Muscle layer of colon (tissue), 2 donors: Measurements from ENCODE around the gene SPAG5.

Experiments
- H3K27ac ChIP-seq: one replicate; pipeline ENCODE4 v1.7.0; 2013; ENCODE audit warnings: low read depth, mild to moderate bottlenecking, low read length, moderate library complexity
- H3K27me3 ChIP-seq, 2 donors: one replicate each; pipeline ENCODE4 v1.7.0; 2013; ENCODE audit warnings: low read length in 2 of 2, mild to moderate bottlenecking in 2 of 2; ENCODE audit not compliant: insufficient read depth in 2 of 2, control insufficient read depth in 1 of 2
- H3K36me3 ChIP-seq: one replicate; pipeline ENCODE4 v1.7.0; 2013; ENCODE audit warnings: mild to moderate bottlenecking, low read length; ENCODE audit not compliant: insufficient read depth
- H3K4me1 ChIP-seq: one replicate; pipeline ENCODE4 v1.7.0; 2013; ENCODE audit warnings: mild to moderate bottlenecking, low read length; ENCODE audit not compliant: insufficient read depth
- H3K4me3 ChIP-seq, 2 donors: one replicate each; pipeline ENCODE4 v1.7.0; 2013; ENCODE audit warnings: low read length in 2 of 2, low read depth in 1 of 2, mild to moderate bottlenecking in 1 of 2, moderate library complexity in 1 of 2
- H3K9ac ChIP-seq: one replicate; pipeline ENCODE4 v1.7.0; 2013; ENCODE audit warnings: low read length
- H3K9me3 ChIP-seq: one replicate; pipeline ENCODE4 v1.7.0; 2013; ENCODE audit warnings: mild to moderate bottlenecking, low read length
- donor health status: abdominal sarcoma.
- donor health status: Adenocarcinoma of cecum.

Gene SPAG5, protein sequence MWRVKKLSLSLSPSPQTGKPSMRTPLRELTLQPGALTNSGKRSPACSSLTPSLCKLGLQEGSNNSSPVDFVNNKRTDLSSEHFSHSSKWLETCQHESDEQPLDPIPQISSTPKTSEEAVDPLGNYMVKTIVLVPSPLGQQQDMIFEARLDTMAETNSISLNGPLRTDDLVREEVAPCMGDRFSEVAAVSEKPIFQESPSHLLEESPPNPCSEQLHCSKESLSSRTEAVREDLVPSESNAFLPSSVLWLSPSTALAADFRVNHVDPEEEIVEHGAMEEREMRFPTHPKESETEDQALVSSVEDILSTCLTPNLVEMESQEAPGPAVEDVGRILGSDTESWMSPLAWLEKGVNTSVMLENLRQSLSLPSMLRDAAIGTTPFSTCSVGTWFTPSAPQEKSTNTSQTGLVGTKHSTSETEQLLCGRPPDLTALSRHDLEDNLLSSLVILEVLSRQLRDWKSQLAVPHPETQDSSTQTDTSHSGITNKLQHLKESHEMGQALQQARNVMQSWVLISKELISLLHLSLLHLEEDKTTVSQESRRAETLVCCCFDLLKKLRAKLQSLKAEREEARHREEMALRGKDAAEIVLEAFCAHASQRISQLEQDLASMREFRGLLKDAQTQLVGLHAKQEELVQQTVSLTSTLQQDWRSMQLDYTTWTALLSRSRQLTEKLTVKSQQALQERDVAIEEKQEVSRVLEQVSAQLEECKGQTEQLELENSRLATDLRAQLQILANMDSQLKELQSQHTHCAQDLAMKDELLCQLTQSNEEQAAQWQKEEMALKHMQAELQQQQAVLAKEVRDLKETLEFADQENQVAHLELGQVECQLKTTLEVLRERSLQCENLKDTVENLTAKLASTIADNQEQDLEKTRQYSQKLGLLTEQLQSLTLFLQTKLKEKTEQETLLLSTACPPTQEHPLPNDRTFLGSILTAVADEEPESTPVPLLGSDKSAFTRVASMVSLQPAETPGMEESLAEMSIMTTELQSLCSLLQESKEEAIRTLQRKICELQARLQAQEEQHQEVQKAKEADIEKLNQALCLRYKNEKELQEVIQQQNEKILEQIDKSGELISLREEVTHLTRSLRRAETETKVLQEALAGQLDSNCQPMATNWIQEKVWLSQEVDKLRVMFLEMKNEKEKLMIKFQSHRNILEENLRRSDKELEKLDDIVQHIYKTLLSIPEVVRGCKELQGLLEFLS

DNA sequence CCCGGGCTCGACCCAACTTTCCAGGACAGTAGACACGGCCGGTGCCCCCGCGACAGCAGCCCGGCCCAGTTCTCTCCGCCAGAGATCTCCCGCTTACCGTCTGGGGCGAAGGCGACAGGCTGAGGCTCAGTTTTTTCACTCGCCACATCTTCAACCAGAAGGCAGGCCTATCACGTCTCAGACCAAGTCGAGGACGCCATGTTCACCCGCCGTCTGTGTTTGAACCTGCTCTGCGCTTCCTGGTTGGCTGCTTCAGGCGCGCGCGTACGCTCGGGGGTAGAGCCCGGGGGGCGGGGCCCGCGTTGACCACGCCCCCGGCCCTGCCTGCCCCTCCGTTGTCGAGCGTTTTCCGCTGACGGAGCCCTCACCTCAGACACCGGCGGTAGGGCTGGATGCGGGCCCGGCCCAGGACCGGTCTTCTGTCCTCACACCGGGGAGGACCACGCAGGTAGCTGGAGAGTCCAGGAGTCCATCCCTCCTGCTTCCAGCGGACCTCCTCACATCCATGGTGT is at the start of gene SPAG5:
Gene SPAG5, minus strand, starts transcription at position 227 of the 512 bp plus-strand sequence. Its CDS starts 79 bp downstream, at position 148.
- no peaks in the 10 kb centered on the region for H3K9me3 ChIP-seq
- H3K27me3 ChIP-seq: no peaks in the 10 kb centered on the region
- H3K27ac ChIP-seq: peak within 1 kb of the TSS; percentile 89
- H3K4me3 ChIP-seq: peak within 1 kb of the TSS; percentile 63 to 69
- peaks cover 8% of the 10 kb centered on the region for H3K4me1 ChIP-seq
- H3K9ac ChIP-seq: peak within 1 kb of the TSS; percentile 49
- no peaks in the 10 kb centered on the region for H3K36me3 ChIP-seq

DNA sequence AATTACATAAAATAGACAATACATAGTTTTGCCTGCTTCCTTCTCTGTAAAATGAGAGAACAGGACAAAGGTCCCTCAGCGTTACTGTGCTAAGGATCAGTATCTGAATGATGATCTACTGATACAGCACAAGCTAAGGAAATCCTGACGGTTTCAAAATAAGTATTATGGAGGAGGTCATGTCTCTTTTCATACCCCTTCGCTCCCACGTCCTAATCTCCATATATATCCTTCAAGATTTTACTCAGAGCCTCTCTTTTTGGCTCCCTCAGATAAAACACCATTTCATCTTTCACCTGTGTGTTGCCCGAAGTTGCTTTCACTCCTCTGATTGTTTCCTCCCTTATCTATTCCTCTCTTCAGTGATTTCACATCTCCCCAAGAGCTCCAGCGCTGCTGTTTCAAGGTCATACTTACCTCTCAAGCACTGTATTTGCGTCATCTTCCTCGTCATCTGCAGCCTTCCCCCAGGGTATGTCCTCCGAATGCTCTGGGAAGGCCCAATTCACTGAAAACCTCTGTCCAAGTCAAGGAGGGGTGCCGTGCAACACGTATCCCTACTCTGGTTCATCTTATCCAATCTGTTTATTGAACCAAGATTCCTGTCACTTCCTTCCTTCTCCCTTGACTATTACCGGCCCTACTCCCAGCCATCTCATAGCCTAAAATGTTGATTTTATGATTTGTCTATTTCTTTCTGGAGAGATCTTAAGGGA is 47.4 kb upstream of the SPAG5 start:
- peak overlapping the region; percentile 5 for H3K9ac ChIP-seq
- H3K36me3 ChIP-seq: peaks cover 27% of the 10 kb centered on the region
- peak overlapping the region in 1 of 2 donors; percentile 80 for H3K4me3 ChIP-seq
- no peaks in the 10 kb centered on the region for H3K27me3 ChIP-seq
- peak overlapping the region; percentile 96 for H3K27ac ChIP-seq
- H3K4me1 ChIP-seq: peaks cover 35% of the 10 kb centered on the region
- H3K9me3 ChIP-seq: no peaks in the 10 kb centered on the region

DNA sequence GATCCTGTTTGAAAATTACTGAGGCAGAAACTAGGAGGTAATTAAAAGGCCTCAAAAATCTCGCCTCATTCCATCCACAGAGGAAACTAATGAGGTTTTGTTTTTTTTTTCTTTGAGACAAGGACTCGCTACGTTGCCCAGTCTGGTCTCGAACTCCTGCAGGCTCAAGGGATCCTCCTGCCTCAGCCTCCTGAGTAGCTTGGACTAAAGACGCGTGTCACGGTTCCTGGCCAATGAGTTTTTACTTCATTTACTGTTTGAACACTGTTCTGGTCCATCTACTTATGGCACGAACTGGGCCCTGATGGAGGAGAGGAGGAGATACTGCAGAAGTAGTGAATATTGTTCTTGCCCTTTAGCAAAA is 46.7 kb upstream of the SPAG5 start:
- peak overlapping the region; percentile 87 for H3K9ac ChIP-seq

DNA sequence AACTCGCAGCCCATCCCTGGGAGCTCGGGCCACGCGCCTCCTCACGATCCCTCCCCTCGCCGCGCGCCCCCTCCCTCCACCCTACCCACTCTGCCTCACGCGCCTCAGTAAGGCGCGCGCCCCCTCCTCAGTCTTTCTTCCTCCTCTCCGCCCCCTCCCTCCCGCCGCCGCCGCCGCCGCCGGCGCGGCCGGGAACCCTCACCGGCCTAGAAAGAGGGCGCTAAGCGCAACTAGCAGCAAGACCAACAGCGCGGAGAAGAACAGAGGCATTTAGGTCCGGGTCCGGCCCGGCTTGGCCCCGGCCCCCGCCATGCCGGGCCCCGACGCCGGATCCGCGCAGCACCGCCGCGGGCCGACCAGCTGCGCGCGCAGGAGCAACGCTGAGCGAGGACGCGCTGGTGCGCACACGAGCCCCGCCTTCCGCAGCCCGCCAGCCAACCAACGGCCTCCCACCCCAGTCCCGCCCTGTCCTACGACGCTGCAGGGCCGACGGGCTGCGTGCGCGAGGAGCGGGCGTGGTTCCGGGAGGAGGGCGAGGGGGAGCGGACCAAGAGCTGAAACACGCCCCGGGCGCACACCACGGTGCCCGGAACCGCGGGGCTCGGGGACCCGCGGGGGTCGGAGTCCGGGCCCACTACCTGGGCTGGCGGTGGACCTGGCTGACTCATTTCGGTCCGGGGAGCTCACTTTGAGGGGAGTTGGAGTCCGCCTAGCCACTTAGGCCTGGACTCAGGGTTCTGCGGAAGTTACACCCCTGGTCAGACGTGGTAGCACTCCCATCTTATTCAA is 46.2 kb upstream of the SPAG5 start, which contains the start of gene BLTP2:
Gene BLTP2, minus strand, starts transcription at position 372 of the 789 bp plus-strand sequence. Its CDS starts 102 bp downstream, at position 270.
- Histone ChIP-seq H3K9me3 (no peaks in the 10 kb centered on the region), H3K4me1 (peaks cover 35% of the 10 kb centered on the region), H3K9ac (peak within 1 kb of the TSS; percentile 87), H3K36me3 (peaks cover 32% of the 10 kb centered on the region), H3K4me3 (peak within 1 kb of the TSS; percentile 51 to 80), H3K27ac (peak within 1 kb of the TSS; percentile 96), H3K27me3 (no peaks in the 10 kb centered on the region)

More for the DNA sequence above, 46.7 kb upstream of the SPAG5 start:
- Histone ChIP-seq H3K4me3 (peak overlapping the region; percentile 51 to 80), H3K36me3 (peaks cover 29% of the 10 kb centered on the region), H3K4me1 (peaks cover 35% of the 10 kb centered on the region), H3K9me3 (no peaks in the 10 kb centered on the region), H3K27me3 (no peaks in the 10 kb centered on the region), H3K27ac (peak overlapping the region; percentile 96)

DNA sequence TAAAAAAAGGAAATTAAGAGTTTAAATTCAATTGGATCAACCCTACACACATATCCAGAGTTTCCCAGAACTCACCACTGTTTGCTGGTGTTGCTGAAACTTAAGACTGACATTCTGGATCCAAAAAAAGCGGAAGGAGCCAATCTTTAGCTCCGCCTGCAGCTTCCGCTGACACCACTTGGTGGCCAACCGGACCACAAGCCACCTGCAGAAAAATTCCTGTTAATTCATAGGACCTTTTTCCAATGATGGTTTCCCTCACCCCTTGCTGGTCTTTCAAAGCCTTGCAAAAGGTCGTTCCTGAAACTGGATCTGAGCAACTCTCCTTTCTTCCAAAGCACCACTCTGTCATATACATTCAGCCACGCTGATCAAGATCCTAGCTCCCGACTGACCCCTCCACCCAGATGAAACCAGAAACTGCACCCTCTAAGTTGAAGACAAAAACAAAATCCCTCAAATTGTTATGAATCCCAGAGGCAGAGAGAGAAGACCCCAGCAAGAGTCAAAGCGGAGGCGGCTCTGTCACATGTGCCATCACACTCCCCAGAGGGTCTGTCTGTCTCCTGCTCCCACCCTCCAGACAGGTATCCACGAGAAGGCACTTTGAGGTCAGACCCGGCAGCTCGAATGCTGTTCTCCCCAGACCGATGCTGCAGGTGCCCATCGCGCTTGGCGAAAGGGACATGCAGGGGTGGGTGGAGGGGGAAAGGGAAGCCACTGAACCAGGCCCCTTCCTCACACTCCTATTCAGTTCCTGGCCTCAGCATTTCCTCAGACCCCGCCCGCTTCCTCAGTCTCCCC is 45.4 kb upstream of the SPAG5 start:
- peak overlapping the region; percentile 96 for H3K27ac ChIP-seq
- no peaks in the 10 kb centered on the region for H3K9me3 ChIP-seq
- peaks cover 35% of the 10 kb centered on the region for H3K4me1 ChIP-seq
- no peaks in the 10 kb centered on the region for H3K27me3 ChIP-seq
- peak overlapping the region; percentile 51 to 71 for H3K4me3 ChIP-seq
- peaks cover 40% of the 10 kb centered on the region for H3K36me3 ChIP-seq
- H3K9ac ChIP-seq: peak overlapping the region; percentile 44

DNA sequence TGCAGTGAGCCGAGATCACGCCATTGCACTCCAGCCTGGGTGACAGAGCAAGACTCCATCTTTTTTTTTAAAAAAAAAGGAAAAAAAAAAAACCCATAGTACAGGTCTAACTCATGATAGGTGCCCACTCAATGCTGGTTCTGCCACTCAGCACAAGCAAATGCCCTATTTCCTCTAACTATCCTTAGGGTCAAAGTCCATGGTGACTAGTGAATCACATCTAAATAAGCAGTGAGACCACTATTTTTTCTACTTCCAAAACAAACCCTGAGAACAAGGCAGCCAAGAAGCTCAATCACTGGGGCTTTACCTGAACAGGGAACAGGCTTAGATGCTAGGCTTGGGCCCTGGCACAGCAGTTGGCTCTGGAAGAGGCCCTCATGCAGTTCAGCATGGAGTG is 42.8 kb upstream of the SPAG5 start:
- Histone ChIP-seq H3K36me3 (peaks cover 58% of the 10 kb centered on the region), H3K27ac (no peak overlapping the region), H3K9ac (no peak overlapping the region), H3K4me3 (no peak overlapping the region), H3K4me1 (peaks cover 30% of the 10 kb centered on the region), H3K9me3 (no peaks in the 10 kb centered on the region), H3K27me3 (no peaks in the 10 kb centered on the region)

DNA sequence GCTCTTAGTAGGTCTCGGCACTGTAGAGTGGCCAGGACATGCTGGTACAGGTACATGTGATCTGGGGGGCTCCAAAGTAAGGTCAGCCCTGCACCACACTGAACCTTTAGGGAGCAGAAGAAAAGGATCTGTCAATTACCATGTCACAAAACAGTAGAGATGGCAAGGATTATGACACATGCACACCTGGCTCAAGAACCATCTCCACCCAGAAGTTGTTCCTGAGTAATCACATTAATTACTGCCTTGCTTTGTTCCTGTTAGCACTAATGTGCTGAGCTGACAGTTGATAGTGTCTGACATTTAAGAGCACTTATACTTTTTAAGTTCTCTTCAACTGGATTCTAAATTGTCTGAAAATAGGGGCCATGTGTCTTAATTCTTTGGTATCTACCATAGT is 36.7 kb upstream of the SPAG5 start:
- no peak overlapping the region for H3K4me3 ChIP-seq
- H3K4me1 ChIP-seq: peaks cover 6% of the 10 kb centered on the region
- no peaks in the 10 kb centered on the region for H3K9me3 ChIP-seq
- no peaks in the 10 kb centered on the region for H3K27me3 ChIP-seq
- no peak overlapping the region for H3K9ac ChIP-seq
- H3K27ac ChIP-seq: no peak overlapping the region
- H3K36me3 ChIP-seq: peaks cover 97% of the 10 kb centered on the region

DNA sequence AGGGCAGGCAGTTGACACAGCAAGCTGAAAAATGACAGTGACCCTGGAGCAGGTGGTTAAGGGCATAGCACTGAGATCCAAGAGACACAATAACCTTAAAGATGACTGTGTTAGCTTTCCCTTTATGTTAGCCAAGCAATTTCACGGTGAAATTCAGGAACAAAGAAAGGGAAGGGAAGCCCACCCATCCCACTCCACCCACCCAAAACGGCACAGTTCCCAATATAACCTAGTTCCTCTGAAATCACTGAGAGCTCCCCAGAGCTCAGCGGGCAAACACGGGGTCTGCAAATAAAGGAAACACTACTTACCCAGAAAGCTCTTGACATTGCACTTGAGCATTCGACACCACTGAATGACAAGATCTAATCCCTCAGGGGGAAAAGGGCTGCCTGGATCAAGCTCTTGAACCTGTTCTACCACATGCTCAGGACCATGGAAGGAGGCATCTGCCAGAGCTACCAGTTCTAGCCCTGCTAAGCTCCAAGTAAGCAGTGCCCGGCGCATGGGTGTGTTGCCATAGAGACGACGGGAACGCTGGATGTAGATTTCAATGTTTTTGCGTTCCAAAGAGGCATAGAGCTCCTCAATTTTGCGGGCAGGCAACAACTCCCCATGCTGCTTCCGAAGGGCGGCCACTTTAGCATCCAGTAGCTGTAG is 35.5 kb upstream of the SPAG5 start:
- peaks cover 89% of the 10 kb centered on the region for H3K36me3 ChIP-seq
- no peak overlapping the region for H3K27ac ChIP-seq
- no peaks in the 10 kb centered on the region for H3K27me3 ChIP-seq
- no peak overlapping the region for H3K9ac ChIP-seq
- H3K4me1 ChIP-seq: peaks cover 6% of the 10 kb centered on the region
- H3K9me3 ChIP-seq: no peaks in the 10 kb centered on the region
- no peak overlapping the region for H3K4me3 ChIP-seq

DNA sequence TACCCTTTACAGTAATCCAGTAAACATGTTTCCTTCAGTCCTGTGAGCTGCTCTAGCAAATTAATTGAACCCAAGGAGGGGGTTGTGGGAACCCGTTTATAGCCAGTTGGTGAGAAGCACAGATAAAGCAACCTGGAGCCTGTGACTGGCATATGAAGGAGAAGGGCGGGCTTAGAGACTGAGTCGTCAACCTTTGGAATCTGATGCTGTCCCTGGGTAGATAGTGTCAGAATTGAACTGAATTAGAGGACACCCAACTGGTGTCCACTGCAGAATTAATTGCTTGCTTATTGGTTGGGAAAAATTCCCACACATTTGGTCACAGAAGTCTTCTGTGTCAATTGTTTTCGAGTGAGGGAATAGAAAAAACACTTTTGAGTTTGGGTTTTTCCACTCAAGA is 28.0 kb upstream of the SPAG5 start:
- Histone ChIP-seq H3K27ac (no peak overlapping the region), H3K27me3 (no peaks in the 10 kb centered on the region), H3K9ac (no peak overlapping the region), H3K36me3 (peaks cover 52% of the 10 kb centered on the region), H3K4me1 (peaks cover 6% of the 10 kb centered on the region), H3K9me3 (no peaks in the 10 kb centered on the region), H3K4me3 (no peak overlapping the region)
